ENCODE data around the gene KLF17. TPM values are rescaled to one million over a fixed set of nuclear protein-coding genes. Genes with fewer than 3 reads are reported as not detected.

KLF17 gene
- total and polyA plus RNA-seq, 2 donors (not counting 1 experiment from before 2014, with no cell fraction given): not detected

DNA sequence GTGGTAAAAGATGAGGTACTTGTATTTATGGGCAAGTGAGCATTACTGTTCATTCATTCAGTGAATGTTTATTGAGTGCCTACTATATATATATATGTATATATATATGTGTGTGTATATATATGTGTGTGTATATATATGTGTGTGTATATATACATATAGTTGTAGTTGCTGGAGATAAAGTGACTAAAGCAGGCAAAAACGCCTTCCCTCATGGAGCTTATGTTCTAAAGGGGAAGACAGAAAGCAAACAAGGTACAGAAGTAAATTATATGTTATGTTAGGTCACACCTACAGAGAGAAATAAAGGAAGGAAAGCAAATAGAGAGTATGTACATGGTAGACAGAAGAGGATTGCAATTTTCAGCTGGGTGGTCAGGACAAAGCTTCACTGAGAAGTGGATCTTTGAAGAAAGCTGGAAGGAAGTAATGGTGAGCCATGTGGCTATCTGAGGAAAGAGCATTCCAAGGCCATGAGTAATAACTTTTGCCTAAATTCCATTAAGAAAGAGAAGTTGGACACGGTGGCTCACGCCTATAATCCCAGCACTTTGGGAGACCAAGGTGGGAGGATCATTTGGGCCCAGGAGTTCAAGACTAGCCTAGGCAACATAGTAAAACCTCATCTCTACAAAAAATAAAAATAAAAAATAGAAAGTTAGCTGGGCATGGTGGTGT, 33.5 kb upstream of the KLF17 start:
- CTCF ChIA-PET: interaction anchor here (1.6 kb wide), 1 partner anchor 37 kb away, joined by 8 read pairs; no protein-coding TSS in a partner anchor
- no peak for ATAC-seq (ENCODE audit: low read depth)
- H3K9me3 ChIP-seq (ENCODE audit: control extremely low read depth in 1 of 3, control insufficient read depth in 2 of 3, insufficient read depth in 1 of 3, low read length in 2 of 3): no peaks in the 10 kb centered on the region
- Mint-ChIP-seq H3K4me1 (no peaks in the 10 kb centered on the region), H3K27me3 (peaks cover 36% of the 10 kb centered on the region), H3K27ac (no peak overlapping the region), H3K4me3 (no peak overlapping the region), H3K9me3 (ENCODE audit: insufficient read depth) (no peaks in the 10 kb centered on the region)
- intact Hi-C loops (cut with micrococcal nuclease): no loop called here
- POLR2A ChIA-PET: no interaction called here
- no peak overlapping the region for H3K27ac ChIP-seq (ENCODE audit: low read length in 2 of 2)
- H3K27me3 ChIP-seq (replicated peaks in 1 of 4; ENCODE audit: control extremely low read depth in 1 of 4, control insufficient read depth in 3 of 4, insufficient read depth in 4 of 4, low read length in 3 of 4): peaks cover 0 to 7% (median 0%) of the 10 kb centered on the region in 4 experiments
- H3K79me2 ChIP-seq (ENCODE audit: control insufficient read depth, insufficient read depth, low read length): no peaks in the 10 kb centered on the region
- TF ChIP-seq, protein P1, sequence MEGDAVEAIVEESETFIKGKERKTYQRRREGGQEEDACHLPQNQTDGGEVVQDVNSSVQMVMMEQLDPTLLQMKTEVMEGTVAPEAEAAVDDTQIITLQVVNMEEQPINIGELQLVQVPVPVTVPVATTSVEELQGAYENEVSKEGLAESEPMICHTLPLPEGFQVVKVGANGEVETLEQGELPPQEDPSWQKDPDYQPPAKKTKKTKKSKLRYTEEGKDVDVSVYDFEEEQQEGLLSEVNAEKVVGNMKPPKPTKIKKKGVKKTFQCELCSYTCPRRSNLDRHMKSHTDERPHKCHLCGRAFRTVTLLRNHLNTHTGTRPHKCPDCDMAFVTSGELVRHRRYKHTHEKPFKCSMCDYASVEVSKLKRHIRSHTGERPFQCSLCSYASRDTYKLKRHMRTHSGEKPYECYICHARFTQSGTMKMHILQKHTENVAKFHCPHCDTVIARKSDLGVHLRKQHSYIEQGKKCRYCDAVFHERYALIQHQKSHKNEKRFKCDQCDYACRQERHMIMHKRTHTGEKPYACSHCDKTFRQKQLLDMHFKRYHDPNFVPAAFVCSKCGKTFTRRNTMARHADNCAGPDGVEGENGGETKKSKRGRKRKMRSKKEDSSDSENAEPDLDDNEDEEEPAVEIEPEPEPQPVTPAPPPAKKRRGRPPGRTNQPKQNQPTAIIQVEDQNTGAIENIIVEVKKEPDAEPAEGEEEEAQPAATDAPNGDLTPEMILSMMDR (IDR thresholded peaks at IDR 0.05): no peak
- TF ChIP-seq EZH2 (IDR thresholded peaks at IDR 0.05; ENCODE audit: borderline replicate concordance, insufficient read depth, low read depth, low read length, poor library complexity, severe bottlenecking): no peak
- H3K4me3 ChIP-seq (ENCODE audit: control extremely low read depth in 1 of 5, extremely low read depth in 1 of 5, insufficient read depth in 1 of 5, low read depth in 2 of 5, low read length in 4 of 5): no peak overlapping the region
- no peaks in the 10 kb centered on the region for H3K4me1 ChIP-seq (ENCODE audit: control insufficient read depth in 2 of 2, insufficient read depth in 2 of 2, low read length in 2 of 2)
- WGBS (ENCODE audit: insufficient coverage): 50% methylated on average over 1 of the region's 3 CpGs
- H2AFZ ChIP-seq (ENCODE audit: insufficient read depth, low read depth, low read length, poor library complexity, severe bottlenecking): no peak overlapping the region
- H3K36me3 ChIP-seq (replicated peaks in 1 of 2; ENCODE audit: control extremely low read depth in 1 of 2, control insufficient read depth in 1 of 2, extremely low read depth in 1 of 2, insufficient read depth in 2 of 2, low read length in 1 of 2): no peaks in the 10 kb centered on the region
- H3K4me2 ChIP-seq (replicated peaks; ENCODE audit: low read depth, low read length, poor library complexity, severe bottlenecking): no peak overlapping the region
- H4K20me1 ChIP-seq (ENCODE audit: control insufficient read depth, insufficient read depth, low read length, poor library complexity, severe bottlenecking): no peaks in the 10 kb centered on the region
- DNase-seq: no peak
- H3K9ac ChIP-seq (ENCODE audit: low read length): no peak overlapping the region

DNA sequence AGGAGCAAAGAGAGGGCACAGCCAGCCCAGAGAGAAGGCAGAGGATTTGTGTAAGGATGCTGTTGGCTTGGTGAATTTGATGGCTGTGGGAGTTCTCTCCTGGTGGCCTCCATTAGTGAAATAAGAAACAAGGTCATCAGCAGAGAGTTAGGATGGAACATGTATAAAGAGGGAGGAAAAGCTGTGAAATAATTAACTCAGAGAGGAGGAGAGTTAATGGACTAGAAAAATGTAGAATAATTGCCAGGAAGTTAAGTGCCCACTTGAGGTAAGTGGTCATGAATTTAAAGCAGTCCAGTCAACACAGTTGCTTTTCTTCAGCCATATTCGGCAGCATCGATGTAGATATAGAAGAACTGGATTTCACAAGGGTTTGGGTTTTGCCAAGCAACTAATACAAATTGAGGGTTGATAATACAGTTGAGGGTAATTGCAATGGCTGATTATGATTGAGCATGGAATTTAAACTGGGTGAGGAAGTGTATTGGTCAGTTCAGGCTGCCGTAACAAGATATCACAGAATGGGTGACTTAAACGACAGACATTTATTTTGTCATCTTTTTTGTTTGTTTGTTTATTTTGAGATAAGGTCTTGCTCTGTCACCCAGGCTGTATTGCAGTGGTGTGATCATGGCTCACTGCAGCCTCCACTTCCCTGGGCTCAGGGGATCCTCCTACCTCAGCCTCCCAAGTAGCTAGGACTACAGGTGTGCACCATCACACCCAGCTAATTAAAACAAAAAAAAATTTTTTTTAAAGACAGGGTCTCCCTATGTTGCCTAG, 31.7 kb upstream of the KLF17 start:
- no peak for DNase-seq
- no peak overlapping the region for H2AFZ ChIP-seq (ENCODE audit: insufficient read depth, low read depth, low read length, poor library complexity, severe bottlenecking)
- H3K27ac ChIP-seq (ENCODE audit: low read length in 2 of 2): no peak overlapping the region
- intact Hi-C loops (cut with micrococcal nuclease): no loop called here
- no peak for TF ChIP-seq EZH2 (IDR thresholded peaks at IDR 0.05; ENCODE audit: borderline replicate concordance, insufficient read depth, low read depth, low read length, poor library complexity, severe bottlenecking)
- TF ChIP-seq, protein P1 (IDR thresholded peaks at IDR 0.05): no peak
- Mint-ChIP-seq H3K4me1 (no peaks in the 10 kb centered on the region), H3K27me3 (peaks cover 39% of the 10 kb centered on the region), H3K4me3 (no peak overlapping the region), H3K27ac (no peak overlapping the region), H3K9me3 (ENCODE audit: insufficient read depth) (no peaks in the 10 kb centered on the region)
- H3K4me2 ChIP-seq (replicated peaks; ENCODE audit: low read depth, low read length, poor library complexity, severe bottlenecking): no peak overlapping the region
- peaks cover 0 to 7% (median 0%) of the 10 kb centered on the region in 4 experiments for H3K27me3 ChIP-seq (replicated peaks in 1 of 4; ENCODE audit: control extremely low read depth in 1 of 4, control insufficient read depth in 3 of 4, insufficient read depth in 4 of 4, low read length in 3 of 4)
- no peak overlapping the region for H3K4me3 ChIP-seq (ENCODE audit: control extremely low read depth in 1 of 5, extremely low read depth in 1 of 5, insufficient read depth in 1 of 5, low read depth in 2 of 5, low read length in 4 of 5)
- ChIA-PET POLR2A (no interaction called here), CTCF (no interaction called here)
- no peaks in the 10 kb centered on the region for H3K36me3 ChIP-seq (replicated peaks in 1 of 2; ENCODE audit: control extremely low read depth in 1 of 2, control insufficient read depth in 1 of 2, extremely low read depth in 1 of 2, insufficient read depth in 2 of 2, low read length in 1 of 2)
- ATAC-seq (ENCODE audit: low read depth): no peak
- H3K9ac ChIP-seq (ENCODE audit: low read length): no peak overlapping the region
- H4K20me1 ChIP-seq (ENCODE audit: control insufficient read depth, insufficient read depth, low read length, poor library complexity, severe bottlenecking): no peaks in the 10 kb centered on the region
- H3K4me1 ChIP-seq (ENCODE audit: control insufficient read depth in 2 of 2, insufficient read depth in 2 of 2, low read length in 2 of 2): no peaks in the 10 kb centered on the region
- no peaks in the 10 kb centered on the region for H3K79me2 ChIP-seq (ENCODE audit: control insufficient read depth, insufficient read depth, low read length)
- 100% methylated on average over 1 of the region's 4 CpGs for WGBS (ENCODE audit: insufficient coverage)
- H3K9me3 ChIP-seq (ENCODE audit: control extremely low read depth in 1 of 3, control insufficient read depth in 2 of 3, insufficient read depth in 1 of 3, low read length in 2 of 3): no peaks in the 10 kb centered on the region
